ENCODE measurements around the gene DHRS2. TPM values are rescaled to one million over a fixed set of nuclear protein-coding genes. Genes with fewer than 3 reads are reported as not detected.
"Not testable (repeated sequence)": the region's sequence is repeated elsewhere in the genome, so short reads cannot be mapped to it uniquely, and the experiment has no call there.

DHRS2 gene
- polyA plus RNA-seq, 2 of the 4 experiments (the other 2 are of a cell fraction), result 2.3 to 10.7 TPM

DNA sequence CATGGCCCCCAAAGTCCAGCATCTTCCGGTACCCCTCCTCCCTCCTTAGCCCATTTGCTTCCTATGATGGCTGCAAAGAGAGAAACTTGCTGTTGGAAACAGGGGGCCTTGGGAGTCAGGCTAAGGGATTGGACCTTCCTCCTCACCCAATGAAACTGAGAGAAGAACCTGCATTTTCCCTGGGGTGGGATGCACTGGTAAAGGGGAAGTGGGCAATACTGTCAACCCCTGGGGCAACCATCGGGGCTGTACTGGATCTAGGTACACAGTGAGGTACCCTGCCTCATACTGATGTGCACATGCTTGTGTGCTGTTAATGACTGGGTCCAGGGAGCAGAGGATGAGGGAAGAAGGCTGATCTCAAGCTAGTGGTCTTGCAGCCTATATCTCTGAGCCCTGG, 46.6 kb upstream of the DHRS2 start:
- Histone ChIP-seq H3K4me2 (no peak overlapping the region), H3K4me3 (no peak overlapping the region), H3K27ac (peak overlapping the region in 1 of 2 experiments; percentile 65; a peak in 2 of 6 replicates), H3K9me3 (no peaks in the 10 kb centered on the region), H3K4me1 (peaks cover 8% of the 10 kb centered on the region; the same call in 2 of the 3 replicates)
- DNase-seq (ENCODE audit: low read depth in 1 of 2, low spot score in 1 of 2) (no peak), ATAC-seq (peak in 1 of 2 experiments; percentile 10; a peak in 2 of 6 replicates), FAIRE-seq (no peak)
- 90% methylated on average over 2 of the region's 2 CpGs for WGBS (ENCODE audit: missing lambda C conversion rate)
- POLR2A ChIA-PET, result no interaction called here
- CTCF ChIA-PET, result interaction anchor here (0.5 to 3.1 kb wide), 40 partner anchors 9 to 571 kb away, joined by 3 to 39 read pairs (median 4); partner anchors contain the start of genes DCAF11, IRF9, JPH4 and NRL
- no peak for TF ChIP-seq GATA3 (IDR thresholded peaks at IDR 0.05; ENCODE audit: borderline replicate concordance)
- no peak for TF ChIP-seq ZNF302 (CRISPR knock-in tag; IDR thresholded peaks at IDR 0.05)
- no peak for TF ChIP-seq POLR2A (IDR thresholded peaks at IDR 0.05; ENCODE audit: low read length)
- TF ChIP-seq HDAC2 (IDR thresholded peaks at IDR 0.05), result no peak
- no peak for TF ChIP-seq ZSCAN20 (CRISPR knock-in tag; IDR thresholded peaks at IDR 0.05)
- no peak for TF ChIP-seq EHMT2 (IDR thresholded peaks at IDR 0.05; ENCODE audit: low read depth)
- no peak for TF ChIP-seq HOXA7 (CRISPR knock-in tag; IDR thresholded peaks at IDR 0.05)
- TF ChIP-seq JUNB (IDR thresholded peaks at IDR 0.05), result no peak

DNA sequence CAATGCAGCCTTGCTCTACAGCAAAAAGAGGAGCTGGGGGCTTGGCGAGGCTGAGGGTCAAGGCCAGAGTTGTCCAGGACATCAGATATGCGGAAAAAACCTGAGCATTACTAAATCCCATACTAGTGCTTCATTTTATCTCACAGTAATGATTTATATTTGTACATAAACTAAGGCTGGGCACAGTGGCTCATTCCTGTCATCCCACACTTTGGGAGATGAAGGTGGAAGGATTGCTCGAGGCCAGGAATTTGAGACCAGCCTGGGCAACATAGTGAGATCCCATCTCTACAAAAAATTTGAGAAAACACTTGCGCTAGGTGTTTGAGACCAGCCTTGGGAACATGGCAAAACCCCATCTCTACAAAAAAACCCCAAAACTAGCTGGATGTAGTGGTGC, 46.0 kb upstream of the DHRS2 start:
- Histone ChIP-seq H3K27ac (no peak overlapping the region), H3K4me2 (no peak overlapping the region), H3K4me1 (peaks cover 8% of the 10 kb centered on the region; the same call in 2 of the 3 replicates), H3K9me3 (no peaks in the 10 kb centered on the region), H3K4me3 (no peak overlapping the region)
- no peak for ATAC-seq
- CTCF ChIA-PET, result interaction anchor here (0.6 to 3.1 kb wide), 12 partner anchors 13 to 366 kb away, joined by 3 to 39 read pairs (median 5); no protein-coding TSS in a partner anchor
- 51% methylated on average over 4 of the region's 4 CpGs for WGBS (ENCODE audit: missing lambda C conversion rate)
- TF ChIP-seq, protein P1, sequence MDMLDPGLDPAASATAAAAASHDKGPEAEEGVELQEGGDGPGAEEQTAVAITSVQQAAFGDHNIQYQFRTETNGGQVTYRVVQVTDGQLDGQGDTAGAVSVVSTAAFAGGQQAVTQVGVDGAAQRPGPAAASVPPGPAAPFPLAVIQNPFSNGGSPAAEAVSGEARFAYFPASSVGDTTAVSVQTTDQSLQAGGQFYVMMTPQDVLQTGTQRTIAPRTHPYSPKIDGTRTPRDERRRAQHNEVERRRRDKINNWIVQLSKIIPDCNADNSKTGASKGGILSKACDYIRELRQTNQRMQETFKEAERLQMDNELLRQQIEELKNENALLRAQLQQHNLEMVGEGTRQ (IDR thresholded peaks at IDR 0.05), result no peak
- no peak for TF ChIP-seq FOSL2 (IDR thresholded peaks at IDR 0.05)
- no peak for TF ChIP-seq FOSL2 (CRISPR knock-in tag; IDR thresholded peaks at IDR 0.05)
- no peak for TF ChIP-seq PHF8 (IDR thresholded peaks at IDR 0.05; ENCODE audit: borderline replicate concordance, low read depth)
- TF ChIP-seq, protein P2, sequence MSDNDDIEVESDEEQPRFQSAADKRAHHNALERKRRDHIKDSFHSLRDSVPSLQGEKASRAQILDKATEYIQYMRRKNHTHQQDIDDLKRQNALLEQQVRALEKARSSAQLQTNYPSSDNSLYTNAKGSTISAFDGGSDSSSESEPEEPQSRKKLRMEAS (IDR thresholded peaks at IDR 0.05), result no peak
- TF ChIP-seq KDM1A (IDR thresholded peaks at IDR 0.05; ENCODE audit: low read depth), result no peak
- TF ChIP-seq ZSCAN20 (CRISPR knock-in tag; IDR thresholded peaks at IDR 0.05), result no peak
- no peak for TF ChIP-seq GATA3 (IDR thresholded peaks at IDR 0.05; ENCODE audit: borderline replicate concordance)
- TF ChIP-seq MYC (IDR thresholded peaks at IDR 0.05; ENCODE audit: borderline replicate concordance, low read length), result no peak
- TF ChIP-seq CBX2 (IDR thresholded peaks at IDR 0.05; ENCODE audit: borderline replicate concordance, low read depth), result no peak
- no peak for TF ChIP-seq JUN (IDR thresholded peaks at IDR 0.05)
- TF ChIP-seq RNF2 (IDR thresholded peaks at IDR 0.05; ENCODE audit: borderline replicate concordance, low read depth), result no peak
- no peak for TF ChIP-seq NR3C1 (IDR thresholded peaks at IDR 0.05)
- TF ChIP-seq, protein P3, sequence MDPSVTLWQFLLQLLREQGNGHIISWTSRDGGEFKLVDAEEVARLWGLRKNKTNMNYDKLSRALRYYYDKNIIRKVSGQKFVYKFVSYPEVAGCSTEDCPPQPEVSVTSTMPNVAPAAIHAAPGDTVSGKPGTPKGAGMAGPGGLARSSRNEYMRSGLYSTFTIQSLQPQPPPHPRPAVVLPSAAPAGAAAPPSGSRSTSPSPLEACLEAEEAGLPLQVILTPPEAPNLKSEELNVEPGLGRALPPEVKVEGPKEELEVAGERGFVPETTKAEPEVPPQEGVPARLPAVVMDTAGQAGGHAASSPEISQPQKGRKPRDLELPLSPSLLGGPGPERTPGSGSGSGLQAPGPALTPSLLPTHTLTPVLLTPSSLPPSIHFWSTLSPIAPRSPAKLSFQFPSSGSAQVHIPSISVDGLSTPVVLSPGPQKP (IDR thresholded peaks at IDR 0.05; ENCODE audit: low read depth, low read length), result no peak
- no peak for TF ChIP-seq RCOR1 (IDR thresholded peaks at IDR 0.05; ENCODE audit: low read depth, low read length)
- TF ChIP-seq EP300 (IDR thresholded peaks at IDR 0.05), result no peak
- FAIRE-seq, result no peak
- POLR2A ChIA-PET, result interaction anchor here (0.7 kb wide), 1 partner anchor 498 kb away, joined by 7 read pairs; no protein-coding TSS in a partner anchor
- DNase-seq (ENCODE audit: low read depth in 1 of 2, low spot score in 1 of 2), result no peak

DNA sequence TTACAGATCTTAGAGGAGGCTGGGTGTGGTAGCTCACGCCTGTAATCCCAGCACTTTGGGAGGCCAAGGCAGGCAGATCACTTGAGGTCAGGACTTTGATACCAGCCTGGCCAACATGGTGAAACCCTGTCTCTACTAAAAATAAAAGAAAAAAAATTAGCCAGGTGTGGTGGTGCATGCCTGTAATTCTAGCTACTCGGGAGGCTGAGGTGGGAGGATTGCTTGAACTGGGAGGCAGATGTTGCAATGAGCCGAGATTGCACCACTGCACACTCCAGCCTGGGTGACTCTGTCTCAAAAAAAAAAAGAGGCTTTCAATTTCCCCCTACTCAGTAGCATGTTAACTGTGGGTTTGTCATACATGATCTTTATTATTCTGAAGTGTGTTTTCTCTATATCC, 42.0 kb upstream of the DHRS2 start:
- H3K9me3 ChIP-seq; DNase-seq (ENCODE audit: low read depth in 1 of 2, low spot score in 1 of 2); H3K4me1 ChIP-seq; FAIRE-seq; POLR2A ChIA-PET; H3K27ac ChIP-seq; ATAC-seq; H3K4me3 ChIP-seq; H3K4me2 ChIP-seq: not testable (repeated sequence)
- CTCF ChIA-PET, result interaction anchor here (1.1 to 2.0 kb wide), 2 partner anchors 317 to 360 kb away, joined by 3 to 6 read pairs; no protein-coding TSS in a partner anchor
- WGBS (ENCODE audit: missing lambda C conversion rate), result 8% methylated on average over 3 of the region's 3 CpGs
